DOHH2 (cell line): ENCODE results near the gene TSPAN5.

Experiments used
- H3F3A ChIP-seq: fragments of 200-600 bp; sonication (generic), shearing (Covaris generic); 2 replicates; pipeline ENCODE4 v1.6.0; 2016; ENCODE audit warnings: antibody characterized with exemption, mild to moderate bottlenecking; ENCODE audit not compliant: control insufficient read depth, insufficient read depth
- H3K27ac ChIP-seq: fragments of 200-600 bp; sonication (generic); 2 replicates; pipeline ENCODE4 v1.5.1; 2014; ENCODE audit warnings: low read depth, mild to moderate bottlenecking, low read length, moderate library complexity
- H3K27me3 ChIP-seq: fragments of 200-600 bp; sonication (generic); 2 replicates; pipeline ENCODE4 v1.6.1; 2014; ENCODE audit warnings: mild to moderate bottlenecking, low read length, mixed read lengths; ENCODE audit not compliant: control insufficient read depth
- H3K36me3 ChIP-seq: fragments of 200-600 bp; sonication (generic); 2 replicates; pipeline ENCODE4 v1.6.1; 2014; ENCODE audit warnings: mild to moderate bottlenecking, low read length, moderate library complexity, mixed read lengths; ENCODE audit not compliant: control insufficient read depth
- H3K4me1 ChIP-seq: fragments of 200-600 bp; sonication (generic); 2 replicates; pipeline ENCODE4 v1.6.1; 2014; ENCODE audit warnings: mild to moderate bottlenecking, low read length, mixed read lengths; ENCODE audit not compliant: control insufficient read depth
- H3K4me2 ChIP-seq: fragments of 200-600 bp; sonication (generic); 2 replicates; pipeline ENCODE4 v1.6.0; 2014; ENCODE audit warnings: mild to moderate bottlenecking, low read length, moderate library complexity
- H3K4me3 ChIP-seq: fragments of 200-600 bp; sonication (generic); 2 replicates; pipeline ENCODE4 v1.5.1; 2014; ENCODE audit warnings: mild to moderate bottlenecking, low read length, mixed read lengths
- H3K79me2 ChIP-seq: fragments of 200-600 bp; sonication (generic); 2 replicates; pipeline ENCODE4 v1.6.1; 2014; ENCODE audit warnings: mild to moderate bottlenecking, low read length, mixed read lengths; ENCODE audit not compliant: control insufficient read depth
- H3K9me2 ChIP-seq: fragments of 200-600 bp; sonication (generic); replicated peaks from 2 replicates; pipeline ENCODE4 v1.6.1; 2014; ENCODE audit warnings: mild to moderate bottlenecking, low read length, mixed read lengths; ENCODE audit not compliant: control insufficient read depth
- H3K9me3 ChIP-seq: fragments of 200-600 bp; sonication (generic); 2 replicates; pipeline ENCODE4 v1.6.1; 2014; ENCODE audit warnings: antibody characterized with exemption, low read length, mixed read lengths; ENCODE audit not compliant: control insufficient read depth, insufficient read depth
- H4K20me1 ChIP-seq: fragments of 200-600 bp; sonication (generic); 2 replicates; pipeline ENCODE4 v1.6.0; 2014; ENCODE audit warnings: low read depth, mild to moderate bottlenecking, antibody characterized with exemption, low read length, moderate library complexity; ENCODE audit not compliant: control insufficient read depth, insufficient read depth
- EZH2phosphoT487 ChIP-seq: fragments of 200-600 bp; sonication (generic); IDR thresholded peaks from 2 replicates; pipeline ENCODE4 v1.6.1; 2017; ENCODE audit warnings: borderline replicate concordance, mild to moderate bottlenecking, antibody characterized with exemption, low read length, moderate library complexity, mixed read lengths
- TF ChIP-seq, protein P1 (sequence below): fragments of 200-600 bp; sonication (generic); IDR thresholded peaks from one replicate; pipeline ENCODE4 v1.5.1; 2014; ENCODE audit warnings: antibody characterized with exemption, mild to moderate bottlenecking, low read depth, low read length; ENCODE audit not compliant: poor library complexity, severe bottlenecking

The TSPAN5 gene

DNA sequence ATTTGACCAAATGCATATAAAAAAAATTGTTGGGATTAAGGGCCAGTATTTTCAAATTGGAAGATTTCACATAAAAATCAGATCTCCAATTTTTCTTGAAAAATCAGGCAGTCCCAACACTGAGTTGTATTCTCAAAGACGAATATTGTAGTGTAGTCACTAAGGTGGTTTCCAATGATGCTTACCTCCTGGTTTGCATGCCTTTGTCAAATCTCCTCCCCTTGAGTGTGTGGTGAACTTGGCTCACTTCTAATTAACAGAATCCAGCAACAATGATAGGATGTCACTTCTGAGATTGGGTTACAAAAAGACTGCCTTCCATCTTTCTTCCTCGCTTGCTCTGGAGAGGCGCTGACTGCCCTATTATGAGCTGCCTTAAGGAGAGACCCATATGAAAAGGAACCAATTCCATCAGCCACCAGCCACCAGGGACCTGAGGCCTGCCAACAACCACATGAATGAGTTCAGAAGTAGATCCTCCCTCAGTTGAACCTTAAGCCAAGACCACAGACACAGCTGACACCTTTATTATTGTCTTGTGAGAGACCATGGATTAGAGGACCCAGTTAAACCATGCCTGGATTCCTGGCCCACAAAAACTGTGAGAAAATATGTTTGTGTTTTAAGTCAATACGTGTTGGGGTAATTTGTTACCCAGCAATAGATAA lies 31.2 kb upstream of the TSPAN5 start:
- H3K9me3 ChIP-seq, result no peaks in the 10 kb centered on the region
- H4K20me1 ChIP-seq, result no peaks in the 10 kb centered on the region
- H3K27ac ChIP-seq, result no peak overlapping the region
- H3K4me3 ChIP-seq, result no peak overlapping the region
- no peaks in the 10 kb centered on the region for H3F3A ChIP-seq
- no peaks in the 10 kb centered on the region for H3K4me1 ChIP-seq
- H3K27me3 ChIP-seq, result no peaks in the 10 kb centered on the region
- no peak overlapping the region for H3K4me2 ChIP-seq
- no peak for TF ChIP-seq EZH2phosphoT487
- TF ChIP-seq, protein P1, sequence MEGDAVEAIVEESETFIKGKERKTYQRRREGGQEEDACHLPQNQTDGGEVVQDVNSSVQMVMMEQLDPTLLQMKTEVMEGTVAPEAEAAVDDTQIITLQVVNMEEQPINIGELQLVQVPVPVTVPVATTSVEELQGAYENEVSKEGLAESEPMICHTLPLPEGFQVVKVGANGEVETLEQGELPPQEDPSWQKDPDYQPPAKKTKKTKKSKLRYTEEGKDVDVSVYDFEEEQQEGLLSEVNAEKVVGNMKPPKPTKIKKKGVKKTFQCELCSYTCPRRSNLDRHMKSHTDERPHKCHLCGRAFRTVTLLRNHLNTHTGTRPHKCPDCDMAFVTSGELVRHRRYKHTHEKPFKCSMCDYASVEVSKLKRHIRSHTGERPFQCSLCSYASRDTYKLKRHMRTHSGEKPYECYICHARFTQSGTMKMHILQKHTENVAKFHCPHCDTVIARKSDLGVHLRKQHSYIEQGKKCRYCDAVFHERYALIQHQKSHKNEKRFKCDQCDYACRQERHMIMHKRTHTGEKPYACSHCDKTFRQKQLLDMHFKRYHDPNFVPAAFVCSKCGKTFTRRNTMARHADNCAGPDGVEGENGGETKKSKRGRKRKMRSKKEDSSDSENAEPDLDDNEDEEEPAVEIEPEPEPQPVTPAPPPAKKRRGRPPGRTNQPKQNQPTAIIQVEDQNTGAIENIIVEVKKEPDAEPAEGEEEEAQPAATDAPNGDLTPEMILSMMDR, result no peak
- no peaks in the 10 kb centered on the region for H3K9me2 ChIP-seq
- no peaks in the 10 kb centered on the region for H3K79me2 ChIP-seq
- H3K36me3 ChIP-seq, result no peaks in the 10 kb centered on the region

DNA sequence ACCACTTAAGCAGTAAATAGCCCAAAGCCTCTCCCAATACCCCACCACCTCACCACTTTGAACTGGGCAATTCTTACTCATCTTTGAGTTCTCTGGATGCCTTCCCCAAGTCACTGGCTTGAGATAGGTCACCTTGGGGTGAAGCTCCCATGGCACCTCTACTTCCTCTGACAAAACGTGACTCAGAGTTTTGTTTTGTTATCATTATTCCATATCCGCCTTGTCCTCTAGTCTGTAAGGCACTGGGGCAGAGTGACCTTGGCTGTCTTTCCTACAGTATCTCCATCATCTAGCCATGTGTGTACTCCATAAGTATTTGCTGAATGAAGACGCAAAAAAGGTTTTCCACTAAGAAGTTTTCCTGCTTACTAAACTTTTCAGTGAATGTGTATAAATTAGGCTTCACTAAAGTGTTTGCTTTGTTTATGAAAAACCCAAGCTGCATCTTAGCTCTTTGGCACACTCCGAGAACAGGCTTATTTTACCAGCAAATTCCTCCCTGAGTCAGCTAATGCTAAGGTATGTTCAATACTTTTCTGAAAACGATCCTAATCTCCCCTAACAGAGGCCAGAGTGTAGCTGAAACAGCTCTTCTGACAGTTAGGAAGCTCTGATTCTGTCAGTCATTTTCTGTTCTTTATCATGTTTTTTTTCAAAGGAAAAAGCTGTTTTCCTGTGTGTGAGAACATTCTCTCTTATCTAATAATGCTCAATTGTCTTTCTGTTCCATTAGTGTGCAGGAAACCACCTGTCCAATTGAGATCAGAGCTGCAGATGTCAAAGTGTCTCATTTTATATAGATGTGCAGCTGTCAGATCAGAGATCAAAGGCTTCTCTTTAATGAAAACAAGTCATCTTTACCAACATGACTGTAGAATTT lies 30.2 kb upstream of the TSPAN5 start:
- no peaks in the 10 kb centered on the region for H3K9me2 ChIP-seq
- H3K9me3 ChIP-seq, result no peaks in the 10 kb centered on the region
- no peaks in the 10 kb centered on the region for H4K20me1 ChIP-seq
- H3K79me2 ChIP-seq, result no peaks in the 10 kb centered on the region
- H3K36me3 ChIP-seq, result no peaks in the 10 kb centered on the region
- TF ChIP-seq, protein P1, result no peak
- TF ChIP-seq EZH2phosphoT487, result no peak
- H3K4me3 ChIP-seq, result no peak overlapping the region
- H3K27ac ChIP-seq, result no peak overlapping the region
- no peak overlapping the region for H3K4me2 ChIP-seq
- H3K4me1 ChIP-seq, result no peaks in the 10 kb centered on the region
- H3F3A ChIP-seq, result no peaks in the 10 kb centered on the region
- H3K27me3 ChIP-seq, result no peaks in the 10 kb centered on the region

DNA sequence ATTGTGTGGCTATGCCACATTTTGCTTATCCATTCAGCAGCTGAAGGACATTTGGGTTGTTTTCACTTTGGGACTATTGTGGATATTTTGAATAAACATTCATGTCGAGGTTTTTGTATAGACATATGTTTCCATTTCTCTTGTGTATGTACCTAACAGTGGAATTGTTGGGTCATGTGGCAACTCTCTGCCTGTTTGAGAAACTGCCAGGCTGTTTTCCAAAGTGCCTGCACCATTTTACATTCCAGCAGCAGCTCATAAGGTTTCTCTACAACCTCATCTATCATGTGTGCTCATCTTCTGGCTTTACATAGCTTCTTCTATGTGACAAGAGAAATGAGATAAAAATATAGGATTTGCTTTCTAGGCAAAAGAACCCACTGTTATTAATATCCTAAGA lies 29.5 kb upstream of the TSPAN5 start:
- H3K9me2 ChIP-seq, result no peaks in the 10 kb centered on the region
- H3F3A ChIP-seq, result no peaks in the 10 kb centered on the region
- H4K20me1 ChIP-seq, result no peaks in the 10 kb centered on the region
- H3K4me3 ChIP-seq, result no peak overlapping the region
- no peak overlapping the region for H3K27ac ChIP-seq
- TF ChIP-seq, protein P1, result no peak
- TF ChIP-seq EZH2phosphoT487, result no peak
- no peaks in the 10 kb centered on the region for H3K9me3 ChIP-seq
- no peak overlapping the region for H3K4me2 ChIP-seq
- H3K4me1 ChIP-seq, result no peaks in the 10 kb centered on the region
- no peaks in the 10 kb centered on the region for H3K27me3 ChIP-seq
- no peaks in the 10 kb centered on the region for H3K79me2 ChIP-seq
- H3K36me3 ChIP-seq, result no peaks in the 10 kb centered on the region
